COLO668 (cell line): Measurements from ENCODE around the gene PLCG1.
"Not testable (repeated sequence)": the region's sequence is repeated elsewhere in the genome, so short reads cannot be mapped to it uniquely, and the experiment has no call there.

Experiments
- DNase-seq: peaks from one replicate; lab custom pipeline; 2025; ENCODE audit not compliant: unreplicated experiment; lab: John Stamatoyannopoulos, UW

PLCG1 gene

GRCh38 chr20:41124451-41125094, 12.8 kb upstream of the PLCG1 start:
- DNase-seq, result no peak

GRCh38 chr20:41125530-41126457, 11.5 kb upstream of the PLCG1 start:
- DNase-seq, result no peak

- DNase-seq, result no peak
Measured at GRCh38 chr20:41126719-41127118, 10.6 kb upstream of the PLCG1 start.

GRCh38 chr20:41128317-41128716, 9.0 kb upstream of the PLCG1 start:
- not testable (repeated sequence) for DNase-seq

- DNase-seq, result no peak
Measured at GRCh38 chr20:41131594-41132387, 5.6 kb upstream of the PLCG1 start.

- not testable (repeated sequence) for DNase-seq
Measured at GRCh38 chr20:41132388-41132775, 5.0 kb upstream of the PLCG1 start.

- peak; percentile 45 for DNase-seq
Measured at GRCh38 chr20:41133709-41134361, 3.5 kb upstream of the PLCG1 start.

- DNase-seq, result no peak
Measured at GRCh38 chr20:41134362-41135186, 2.8 kb upstream of the PLCG1 start.

- DNase-seq, result peak; percentile 49
Measured at GRCh38 chr20:41135187-41135887, 2.0 kb upstream of the PLCG1 start.

- DNase-seq, result no peak
Measured at GRCh38 chr20:41135888-41136679, 1.3 kb upstream of the PLCG1 start.

- peak; percentile 69 for DNase-seq
Measured at GRCh38 chr20:41137614-41138474, 501 bp downstream of the PLCG1 start.

GRCh38 chr20:41138475-41139226, 1.3 kb downstream of the PLCG1 start:
- DNase-seq, result no peak

GRCh38 chr20:41139227-41140093, 2.1 kb downstream of the PLCG1 start:
- DNase-seq, result no peak

- no peak for DNase-seq
Measured at GRCh38 chr20:41140226-41141133, 3.1 kb downstream of the PLCG1 start.
